Measurements from ENCODE around the gene CDO1. TPM values are rescaled to one million over a fixed set of nuclear protein-coding genes. Genes with fewer than 3 reads are reported as not detected.

Gene CDO1
- total RNA-seq, 1 experiment from 2014 or later = not detected

DNA sequence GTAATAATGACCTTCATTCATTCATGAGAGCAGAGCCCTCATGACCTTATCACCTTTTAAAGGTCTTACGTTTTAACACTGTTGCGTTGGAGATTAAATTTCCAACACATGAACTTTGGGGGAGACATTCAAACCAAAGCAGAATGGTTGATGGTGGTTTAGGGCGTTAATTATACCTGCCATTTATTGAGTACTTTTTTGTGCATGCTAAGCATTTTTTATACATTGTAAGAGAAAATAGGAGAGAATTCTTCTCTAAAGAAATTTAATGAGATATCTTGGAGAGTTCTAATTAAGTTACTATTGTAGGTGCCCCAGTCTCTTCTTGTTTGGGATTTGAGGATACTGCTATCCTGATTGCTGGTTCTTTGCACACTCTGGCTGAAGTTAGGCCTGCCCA lies 37.7 kb upstream of the CDO1 start:
- no peak for DNase-seq
- TF ChIP-seq, protein P1, sequence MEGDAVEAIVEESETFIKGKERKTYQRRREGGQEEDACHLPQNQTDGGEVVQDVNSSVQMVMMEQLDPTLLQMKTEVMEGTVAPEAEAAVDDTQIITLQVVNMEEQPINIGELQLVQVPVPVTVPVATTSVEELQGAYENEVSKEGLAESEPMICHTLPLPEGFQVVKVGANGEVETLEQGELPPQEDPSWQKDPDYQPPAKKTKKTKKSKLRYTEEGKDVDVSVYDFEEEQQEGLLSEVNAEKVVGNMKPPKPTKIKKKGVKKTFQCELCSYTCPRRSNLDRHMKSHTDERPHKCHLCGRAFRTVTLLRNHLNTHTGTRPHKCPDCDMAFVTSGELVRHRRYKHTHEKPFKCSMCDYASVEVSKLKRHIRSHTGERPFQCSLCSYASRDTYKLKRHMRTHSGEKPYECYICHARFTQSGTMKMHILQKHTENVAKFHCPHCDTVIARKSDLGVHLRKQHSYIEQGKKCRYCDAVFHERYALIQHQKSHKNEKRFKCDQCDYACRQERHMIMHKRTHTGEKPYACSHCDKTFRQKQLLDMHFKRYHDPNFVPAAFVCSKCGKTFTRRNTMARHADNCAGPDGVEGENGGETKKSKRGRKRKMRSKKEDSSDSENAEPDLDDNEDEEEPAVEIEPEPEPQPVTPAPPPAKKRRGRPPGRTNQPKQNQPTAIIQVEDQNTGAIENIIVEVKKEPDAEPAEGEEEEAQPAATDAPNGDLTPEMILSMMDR (IDR thresholded peaks at IDR 0.05; ENCODE audit: insufficient read depth in 1 of 2, low read depth in 1 of 2, low read length in 1 of 2, severe bottlenecking in 1 of 2, unreplicated experiment in 1 of 2) = no peak
- BruUV-seq (replicated peaks) = no TSS peak
- POLR2A ChIA-PET = interaction anchor here (0.6 kb wide), 1 partner anchor 217 kb away, joined by 7 read pairs; no protein-coding TSS in a partner anchor
- Mint-ChIP-seq H3K27me3 (ENCODE audit: insufficient read depth, unreplicated experiment) (no peaks in the 10 kb centered on the region), H3K36me3 (ENCODE audit: insufficient read depth, unreplicated experiment) (no peaks in the 10 kb centered on the region), H3K9me3 (ENCODE audit: unreplicated experiment) (peaks cover 11% of the 10 kb centered on the region), H3K4me3 (ENCODE audit: unreplicated experiment) (no peak overlapping the region), H3K4me1 (ENCODE audit: low read depth, unreplicated experiment) (peaks cover 32% of the 10 kb centered on the region), H3K27ac (ENCODE audit: unreplicated experiment) (no peak overlapping the region)
- Histone ChIP-seq H3K36me3 (ENCODE audit: control insufficient read depth, insufficient read depth, low read length) (no peaks in the 10 kb centered on the region), H3K4me1 (peaks cover 43% of the 10 kb centered on the region), H3K9me3 (0 out of 2 replicates have a peak, but pooled peaks cover 7% of the 10 kb centered on the region), H3K4me3 (ENCODE audit: low read depth, low read length) (no peak overlapping the region), H3K27me3 (replicated peaks; ENCODE audit: control insufficient read depth, insufficient read depth, low read length) (no peaks in the 10 kb centered on the region)
- intact Hi-C loops (cut with micrococcal nuclease; ENCODE audit: unreplicated experiment) = no loop called here
- CTCF ChIA-PET = no interaction called here

DNA sequence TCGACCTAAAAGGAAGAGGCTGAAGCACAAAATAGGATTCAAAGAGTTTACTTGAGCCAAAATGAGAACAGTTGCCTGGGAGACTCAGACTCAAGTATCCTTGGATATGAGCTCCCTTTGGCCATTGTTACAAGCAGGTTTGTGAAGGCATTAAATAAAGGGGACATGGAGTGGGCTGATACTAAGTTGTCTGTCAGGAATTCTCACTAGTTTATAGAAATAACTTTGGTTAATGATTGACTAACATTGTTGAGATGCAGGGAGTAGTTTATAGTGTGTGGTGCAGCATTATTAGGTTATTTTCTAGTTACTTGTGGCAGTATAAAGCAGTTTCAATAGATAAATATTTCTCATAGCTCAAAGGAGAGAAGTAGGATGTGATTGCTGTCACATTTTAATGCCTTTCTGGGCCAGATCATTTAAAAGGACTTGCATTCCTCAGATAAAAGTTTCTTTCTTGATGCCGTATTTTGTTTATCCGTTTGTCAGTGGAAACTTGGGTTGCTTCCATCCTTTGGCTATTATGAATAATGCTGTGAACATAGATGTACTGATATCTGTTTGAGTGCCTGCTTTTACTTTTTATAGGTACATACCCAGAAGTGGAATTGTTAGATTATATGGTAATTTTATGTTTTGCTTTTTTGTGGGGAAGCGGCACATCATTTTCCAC lies 34.4 kb upstream of the CDO1 start:
- H3K4me1 Mint-ChIP-seq (ENCODE audit: low read depth, unreplicated experiment) = peaks cover 21% of the 10 kb centered on the region
- no peak overlapping the region for H3K27ac Mint-ChIP-seq (ENCODE audit: unreplicated experiment)
- H3K36me3 Mint-ChIP-seq (ENCODE audit: insufficient read depth, unreplicated experiment) = no peaks in the 10 kb centered on the region
- DNase-seq = peak in 1 of 2 experiments; percentile 24
- ChIA-PET CTCF (no interaction called here), POLR2A (no interaction called here)
- 0 out of 2 replicates have a peak, but pooled peaks cover 7% of the 10 kb centered on the region for H3K9me3 ChIP-seq
- TF ChIP-seq, protein P1 (IDR thresholded peaks at IDR 0.05; ENCODE audit: insufficient read depth in 1 of 2, low read depth in 1 of 2, low read length in 1 of 2, severe bottlenecking in 1 of 2, unreplicated experiment in 1 of 2) = no peak
- no peaks in the 10 kb centered on the region for H3K27me3 Mint-ChIP-seq (ENCODE audit: insufficient read depth, unreplicated experiment)
- H3K9me3 Mint-ChIP-seq (ENCODE audit: unreplicated experiment) = peaks cover 11% of the 10 kb centered on the region
- no TSS peak for BruUV-seq (replicated peaks)
- no peaks in the 10 kb centered on the region for H3K27me3 ChIP-seq (replicated peaks; ENCODE audit: control insufficient read depth, insufficient read depth, low read length)
- H3K4me1 ChIP-seq = peaks cover 23% of the 10 kb centered on the region
- intact Hi-C loops (cut with micrococcal nuclease; ENCODE audit: unreplicated experiment) = loop anchor here (1.0 kb wide), 1 partner anchor 9 kb away; no protein-coding TSS in a partner anchor
- no peak overlapping the region for H3K4me3 ChIP-seq (ENCODE audit: low read depth, low read length)
- H3K4me3 Mint-ChIP-seq (ENCODE audit: unreplicated experiment) = peak overlapping the region; percentile 15
- no peaks in the 10 kb centered on the region for H3K36me3 ChIP-seq (ENCODE audit: control insufficient read depth, insufficient read depth, low read length)

DNA sequence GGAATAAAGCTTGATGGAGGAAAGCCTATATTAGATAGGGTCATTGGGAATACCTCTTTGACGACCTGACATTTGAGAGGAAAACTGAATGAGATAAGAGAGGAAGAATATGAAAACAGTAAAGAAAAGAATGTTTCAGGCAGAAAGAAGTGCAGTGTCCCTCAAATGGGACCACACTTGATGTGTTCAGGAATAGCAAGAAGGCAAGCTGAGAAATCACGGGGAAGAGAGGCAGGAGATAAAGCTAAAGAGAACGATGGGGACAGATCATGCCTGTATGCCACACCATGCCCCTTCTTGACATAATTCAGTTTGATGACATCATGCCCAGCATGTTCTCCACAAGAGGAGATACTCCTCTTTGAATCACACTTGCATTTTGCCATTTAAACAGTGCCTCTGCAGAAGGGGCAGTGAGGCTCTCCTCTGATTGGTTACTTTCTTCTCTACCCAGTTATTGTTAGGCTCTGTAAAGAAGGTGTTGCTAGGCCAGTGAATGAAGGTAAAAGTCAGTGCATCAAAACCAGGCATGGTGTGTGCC lies 32.9 kb upstream of the CDO1 start:
- POLR2A ChIA-PET = no interaction called here
- Mint-ChIP-seq H3K36me3 (ENCODE audit: insufficient read depth, unreplicated experiment) (no peaks in the 10 kb centered on the region), H3K4me1 (ENCODE audit: low read depth, unreplicated experiment) (peaks cover 26% of the 10 kb centered on the region), H3K4me3 (ENCODE audit: unreplicated experiment) (no peak overlapping the region), H3K27me3 (ENCODE audit: insufficient read depth, unreplicated experiment) (no peaks in the 10 kb centered on the region), H3K27ac (ENCODE audit: unreplicated experiment) (peak overlapping the region; percentile 4), H3K9me3 (ENCODE audit: unreplicated experiment) (peaks cover 11% of the 10 kb centered on the region)
- H3K27me3 ChIP-seq (replicated peaks; ENCODE audit: control insufficient read depth, insufficient read depth, low read length) = no peaks in the 10 kb centered on the region
- peaks cover 35% of the 10 kb centered on the region for H3K4me1 ChIP-seq
- 0 out of 2 replicates have a peak, but pooled peaks cover 7% of the 10 kb centered on the region for H3K9me3 ChIP-seq
- TF ChIP-seq, protein P1 (IDR thresholded peaks at IDR 0.05; ENCODE audit: insufficient read depth in 1 of 2, low read depth in 1 of 2, low read length in 1 of 2, severe bottlenecking in 1 of 2, unreplicated experiment in 1 of 2) = no peak
- no peaks in the 10 kb centered on the region for H3K36me3 ChIP-seq (ENCODE audit: control insufficient read depth, insufficient read depth, low read length)
- no peak overlapping the region for H3K4me3 ChIP-seq (ENCODE audit: low read depth, low read length)
- no peak for DNase-seq
- CTCF ChIA-PET = no interaction called here
- no TSS peak for BruUV-seq (replicated peaks)
- intact Hi-C loops (cut with micrococcal nuclease; ENCODE audit: unreplicated experiment) = no loop called here

All from Caco-2 (cell line).